ENCODE data around the gene OGN. TPM values are rescaled to one million over a fixed set of nuclear protein-coding genes. Genes with fewer than 3 reads are reported as not detected.

OGN gene
- total RNA-seq, 1 experiment from 2014 or later = not detected

- WGBS (ENCODE audit: extremely low coverage, insufficient read length, low lambda C conversion rate) = no CpG with 5 or more reads among the region's 2 CpGs
- no peak overlapping the region for H3K9ac ChIP-seq (ENCODE audit: extremely low read depth, insufficient read length, low read length)
- no peak overlapping the region for H3K4me2 ChIP-seq (ENCODE audit: insufficient read depth, insufficient read length, low read length)
Observed at GRCh38 chr9:92377876-92378275, 26.5 kb downstream of the OGN start.

More at GRCh38 chr9:92377876-92378275, 26.5 kb downstream of the OGN start:
- Histone ChIP-seq H3K18ac (ENCODE audit: insufficient read length, low read depth, low read length) (no peak overlapping the region), H4K5ac (ENCODE audit: insufficient read length, low read depth, low read length) (no peak overlapping the region), H3K27me3 (ENCODE audit: insufficient read depth, low read length) (no peaks in the 10 kb centered on the region), H3K23ac (ENCODE audit: insufficient read length, low read depth, low read length) (no peak overlapping the region), H3K23me2 (ENCODE audit: insufficient read length, low read depth, low read length, poor library complexity, severe bottlenecking) (no peaks in the 10 kb centered on the region), H4K91ac (ENCODE audit: insufficient read length, low read depth, low read length) (no peak overlapping the region), H4K8ac (replicated peaks; ENCODE audit: insufficient read length, low read depth, low read length) (no peak overlapping the region), H3T11ph (ENCODE audit: low read length) (no peak overlapping the region), H2BK15ac (ENCODE audit: low read depth, low read length) (no peak overlapping the region), H3K14ac (ENCODE audit: insufficient read depth, low read length) (no peak overlapping the region), H3K4ac (ENCODE audit: low read depth, low read length) (no peak overlapping the region), H2BK5ac (ENCODE audit: insufficient read length, low read length) (no peak overlapping the region), H4K20me1 (ENCODE audit: control insufficient read depth, insufficient read depth, insufficient read length) (no peaks in the 10 kb centered on the region), H3K79me2 (ENCODE audit: insufficient read depth, low read length) (no peaks in the 10 kb centered on the region), H2AK5ac (ENCODE audit: insufficient read length, low read length) (no peak overlapping the region), H2BK12ac (ENCODE audit: insufficient read length, low read depth, low read length) (no peak overlapping the region), H3K4me1 (ENCODE audit: insufficient read depth, low read length) (peaks cover 7% of the 10 kb centered on the region; the same call in 1 of the 2 replicates), H2AFZ (ENCODE audit: low read length) (no peak overlapping the region), H3K27ac (ENCODE audit: insufficient read length, low read depth, low read length) (no peak overlapping the region), H2BK120ac (ENCODE audit: low read depth, low read length, poor library complexity, severe bottlenecking) (no peak overlapping the region), H3K79me1 (ENCODE audit: insufficient read depth, low read depth, low read length, poor library complexity, severe bottlenecking) (no peaks in the 10 kb centered on the region), H3K56ac (ENCODE audit: insufficient read length, low read depth, low read length) (no peak overlapping the region), H3K9me3 (ENCODE audit: control insufficient read depth, low read depth, low read length) (no peaks in the 10 kb centered on the region), H2BK20ac (ENCODE audit: low read depth, low read length, poor library complexity, severe bottlenecking) (no peak overlapping the region)
- no peaks in the 10 kb centered on the region for H3K27me3 Mint-ChIP-seq (ENCODE audit: low read depth)
- no peak for TF ChIP-seq CTCF (conservative IDR thresholded peaks at IDR 0.05)
- no peak overlapping the region for H3K4me3 Mint-ChIP-seq
- peaks cover 22 to 26% of the 10 kb centered on the region in 2 experiments for H3K4me1 Mint-ChIP-seq
- peaks cover 3 to 4% of the 10 kb centered on the region in 2 experiments; a peak in 2 of 5 replicates for H3K9me3 Mint-ChIP-seq
- peaks cover 0 to under 1% (median 0%) of the 10 kb centered on the region in 3 experiments; a peak in 4 of 7 replicates for H3K36me3 Mint-ChIP-seq (ENCODE audit: insufficient read depth in 1 of 3, low read depth in 3 of 3)
- no peak for DNase-seq
- no peak overlapping the region; a peak in 1 of 7 replicates for H3K27ac Mint-ChIP-seq

Data from H9 (cell line).